H9 (cell line): ENCODE results near the gene THEM4. TPM values are rescaled to one million over a fixed set of nuclear protein-coding genes. Genes with fewer than 3 reads are reported as not detected.

Source experiments
- DNase-seq: peaks from one replicate; pipeline ENCODE4 v3.0.0-alpha.2; 2017
- H2AFZ ChIP-seq: one replicate; pipeline ENCODE4 v1.6.1; 2013; ENCODE audit warnings: mild to moderate bottlenecking, low read length, control low read depth, moderate library complexity
- H2AK5ac ChIP-seq: 2 replicates; pipeline ENCODE4 v1.6.1; 2013; ENCODE audit warnings: low read length, control low read depth, mixed read lengths; ENCODE audit not compliant: insufficient read length
- H2BK120ac ChIP-seq: one replicate; pipeline ENCODE4 v1.6.1; 2013; ENCODE audit warnings: low read depth, mild to moderate bottlenecking, low read length, control low read depth, inconsistent platforms; ENCODE audit not compliant: poor library complexity, severe bottlenecking
- H2BK12ac ChIP-seq: 2 replicates; pipeline ENCODE4 v1.6.1; 2013; ENCODE audit warnings: low read length, control low read depth, mixed read lengths, low read depth; ENCODE audit not compliant: insufficient read length
- H2BK15ac ChIP-seq: 2 replicates; pipeline ENCODE4 v1.6.1; 2013; ENCODE audit warnings: low read depth, low read length, control low read depth
- H2BK20ac ChIP-seq: one replicate; pipeline ENCODE4 v1.6.1; 2013; ENCODE audit warnings: low read depth, mild to moderate bottlenecking, low read length, control low read depth, inconsistent platforms; ENCODE audit not compliant: poor library complexity, severe bottlenecking
- H2BK5ac ChIP-seq: 2 replicates; pipeline ENCODE4 v1.6.1; 2013; ENCODE audit warnings: low read length, control low read depth, mixed read lengths; ENCODE audit not compliant: insufficient read length
- H3K14ac ChIP-seq: 2 replicates; pipeline ENCODE4 v1.6.1; 2013; ENCODE audit warnings: low read length, control low read depth; ENCODE audit not compliant: insufficient read depth
- H3K18ac ChIP-seq: 2 replicates; pipeline ENCODE4 v1.6.1; 2013; ENCODE audit warnings: low read depth, mild to moderate bottlenecking, mixed read lengths, low read length, control low read depth; ENCODE audit not compliant: insufficient read length
- H3K23ac ChIP-seq: 2 replicates; pipeline ENCODE4 v1.6.1; 2013; ENCODE audit warnings: low read length, control low read depth, mixed read lengths, low read depth; ENCODE audit not compliant: insufficient read length
- H3K23me2 ChIP-seq: 2 replicates; pipeline ENCODE4 v1.6.1; 2013; ENCODE audit warnings: low read depth, mild to moderate bottlenecking, mixed read lengths, low read length, control low read depth; ENCODE audit not compliant: insufficient read length, poor library complexity, severe bottlenecking
- H3K27ac ChIP-seq: 2 replicates; pipeline ENCODE4 v1.5.1; 2013; ENCODE audit warnings: low read length, control low read depth, mixed read lengths, low read depth; ENCODE audit not compliant: insufficient read length
- H3K27me3 ChIP-seq: 2 replicates; pipeline ENCODE4 v1.6.1; 2013; ENCODE audit warnings: low read length, control low read depth, inconsistent platforms; ENCODE audit not compliant: insufficient read depth
- H3K4ac ChIP-seq: 2 replicates; pipeline ENCODE4 v1.6.1; 2013; ENCODE audit warnings: low read depth, mild to moderate bottlenecking, control low read depth, inconsistent platforms, low read length, moderate library complexity
- H3K4me1 ChIP-seq: 2 replicates; pipeline ENCODE4 v1.6.1; 2013; ENCODE audit warnings: low read length, control low read depth, inconsistent platforms; ENCODE audit not compliant: insufficient read depth
- H3K4me2 ChIP-seq: 2 replicates; pipeline ENCODE4 v1.6.1; 2013; ENCODE audit warnings: low read length, control low read depth, mixed read lengths; ENCODE audit not compliant: insufficient read length, insufficient read depth
- H3K56ac ChIP-seq: 2 replicates; pipeline ENCODE4 v1.6.1; 2013; ENCODE audit warnings: low read depth, mild to moderate bottlenecking, mixed read lengths, low read length, control low read depth; ENCODE audit not compliant: insufficient read length
- H3K79me1 ChIP-seq: 2 replicates; pipeline ENCODE4 v1.6.1; 2013; ENCODE audit warnings: low read depth, mild to moderate bottlenecking, moderate library complexity, low read length, control low read depth, inconsistent platforms; ENCODE audit not compliant: insufficient read depth, poor library complexity, severe bottlenecking
- H3K79me2 ChIP-seq: 2 replicates; pipeline ENCODE4 v1.6.1; 2013; ENCODE audit warnings: low read length, control low read depth, inconsistent platforms; ENCODE audit not compliant: insufficient read depth
- H3K9ac ChIP-seq: 2 replicates; pipeline ENCODE4 v1.6.1; 2013; ENCODE audit warnings: low read length, control low read depth, mixed read lengths; ENCODE audit not compliant: insufficient read length; ENCODE audit errors: extremely low read depth
- H3K9me3 ChIP-seq: one replicate; pipeline ENCODE4 v1.6.1; 2013; ENCODE audit warnings: low read depth, low read length, inconsistent platforms; ENCODE audit not compliant: control insufficient read depth
- H3T11ph ChIP-seq: one replicate; pipeline ENCODE4 v1.6.1; 2013; ENCODE audit warnings: mild to moderate bottlenecking, low read length, control low read depth, inconsistent platforms
- H4K20me1 ChIP-seq: one replicate; pipeline ENCODE4 v1.6.1; 2013; ENCODE audit not compliant: control insufficient read depth, insufficient read length, insufficient read depth
- H4K5ac ChIP-seq: 2 replicates; pipeline ENCODE4 v1.6.1; 2013; ENCODE audit warnings: low read depth, mild to moderate bottlenecking, mixed read lengths, low read length, control low read depth; ENCODE audit not compliant: insufficient read length
- H4K8ac ChIP-seq: replicated peaks from 2 replicates; pipeline ENCODE4 v1.6.1; 2013; ENCODE audit warnings: low read length, control low read depth, mixed read lengths, low read depth; ENCODE audit not compliant: insufficient read length
- H4K91ac ChIP-seq: 2 replicates; pipeline ENCODE4 v1.6.1; 2013; ENCODE audit warnings: low read depth, mild to moderate bottlenecking, moderate library complexity, mixed read lengths, low read length, control low read depth; ENCODE audit not compliant: insufficient read length
- H3K27ac Mint-ChIP-seq, 3 experiments: 2 replicates in 2 of 3; 3 replicates in 1 of 3; pipeline ENCODE4 v1.8.0; 2020 to 2021; ENCODE audit warnings: mixed read lengths in 3 of 3, mild to moderate bottlenecking in 1 of 3, moderate library complexity in 1 of 3
- H3K27me3 Mint-ChIP-seq: 2 replicates; pipeline ENCODE4 v1.8.0; 2021; ENCODE audit warnings: low read depth, mild to moderate bottlenecking, moderate library complexity, mixed read lengths
- H3K36me3 Mint-ChIP-seq, 3 experiments: 2 replicates in 2 of 3; 3 replicates in 1 of 3; pipeline ENCODE4 v1.8.0; 2020 to 2021; ENCODE audit warnings: low read depth in 3 of 3, mixed read lengths in 3 of 3; ENCODE audit not compliant: insufficient read depth in 1 of 3
- H3K4me1 Mint-ChIP-seq, 2 experiments: 2 replicates each; pipeline ENCODE4 v1.8.0; 2020; ENCODE audit warnings: mixed read lengths in 2 of 2
- H3K4me3 Mint-ChIP-seq, 2 experiments: 2 replicates in 1 of 2; 3 replicates in 1 of 2; pipeline ENCODE4 v1.8.0; 2020 to 2021; ENCODE audit warnings: mild to moderate bottlenecking in 2 of 2, mixed read lengths in 2 of 2, moderate library complexity in 1 of 2
- H3K9me3 Mint-ChIP-seq, 2 experiments: 2 replicates in 1 of 2; 3 replicates in 1 of 2; pipeline ENCODE4 v1.8.0; 2020; ENCODE audit warnings: mild to moderate bottlenecking in 2 of 2, mixed read lengths in 2 of 2, moderate library complexity in 1 of 2
- WGBS: extraction: QIAGEN DNeasy Blood & Tissue Kit; methylation state at CpG from one replicate; pipeline ENCODE4 v1.1.7; 2013; ENCODE audit warnings: missing lambda C conversion rate, low lambda C conversion rate, mixed read lengths; ENCODE audit not compliant: insufficient read length; ENCODE audit errors: extremely low coverage; 5-methylcytosine and 5-hydroxymethylcytosine counted together
- total RNA-seq: library from RNA; stranded (reverse); gene quantifications from 2 replicates; pipeline ENCODE4 v1.2.1, GENCODE V29; 2021
- TF ChIP-seq, protein P1 (sequence below): fragments of 200-600 bp; sonication (generic); conservative IDR thresholded peaks from 3 replicates; pipeline ENCODE4 v1.8.0; 2021; ENCODE audit warnings: antibody characterized with exemption, mild to moderate bottlenecking

The THEM4 gene
- total RNA-seq, 1 experiment from 2014 or later: 10.5 TPM

DNA sequence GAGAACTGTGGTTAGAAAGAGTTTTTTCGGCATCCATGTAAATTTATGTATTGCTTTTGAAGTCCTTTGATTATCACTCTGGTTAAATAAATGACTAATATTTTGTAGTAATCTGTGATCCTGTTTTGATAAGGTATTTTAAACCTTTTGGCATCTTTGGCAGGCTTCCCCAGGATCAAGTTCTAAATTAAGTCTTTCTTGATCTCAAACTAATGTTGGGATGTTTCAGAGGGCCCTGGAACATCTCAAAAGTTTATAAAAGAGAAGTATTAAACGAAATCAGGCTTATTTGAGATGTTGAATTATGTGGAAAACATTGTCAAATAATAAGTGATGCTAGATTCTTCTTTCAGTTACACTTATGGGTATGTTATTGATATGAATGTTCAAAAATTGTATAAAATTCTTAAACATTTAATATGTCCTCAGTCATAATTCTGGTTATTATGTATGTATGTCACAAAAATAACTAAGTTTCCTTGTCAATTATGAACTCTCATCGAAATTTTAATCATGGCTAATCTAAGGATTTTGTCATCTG lies 47.7 kb upstream of the THEM4 start:
- Histone ChIP-seq H3K23me2 (no peaks in the 10 kb centered on the region), H2BK12ac (no peak overlapping the region), H2BK20ac (no peak overlapping the region), H4K91ac (no peak overlapping the region), H3K56ac (no peak overlapping the region), H3K14ac (no peak overlapping the region), H3K9me3 (no peaks in the 10 kb centered on the region), H2BK5ac (no peak overlapping the region), H2AFZ (no peak overlapping the region), H3T11ph (no peak overlapping the region), H3K4me2 (no peak overlapping the region), H2BK15ac (no peak overlapping the region), H3K27me3 (no peaks in the 10 kb centered on the region; the same call in 1 of the 2 replicates), H3K23ac (no peak overlapping the region), H2AK5ac (no peak overlapping the region), H2BK120ac (no peak overlapping the region), H3K4me1 (no peaks in the 10 kb centered on the region), H3K27ac (no peak overlapping the region), H4K8ac (no peak overlapping the region), H3K9ac (no peak overlapping the region), H3K79me1 (no peaks in the 10 kb centered on the region), H4K5ac (no peak overlapping the region), H3K79me2 (no peaks in the 10 kb centered on the region), H3K18ac (no peak overlapping the region), H3K4ac (no peak overlapping the region), H4K20me1 (no peaks in the 10 kb centered on the region)
- no peak overlapping the region for H3K4me3 Mint-ChIP-seq
- H3K4me1 Mint-ChIP-seq: no peaks in the 10 kb centered on the region
- TF ChIP-seq, protein P1, sequence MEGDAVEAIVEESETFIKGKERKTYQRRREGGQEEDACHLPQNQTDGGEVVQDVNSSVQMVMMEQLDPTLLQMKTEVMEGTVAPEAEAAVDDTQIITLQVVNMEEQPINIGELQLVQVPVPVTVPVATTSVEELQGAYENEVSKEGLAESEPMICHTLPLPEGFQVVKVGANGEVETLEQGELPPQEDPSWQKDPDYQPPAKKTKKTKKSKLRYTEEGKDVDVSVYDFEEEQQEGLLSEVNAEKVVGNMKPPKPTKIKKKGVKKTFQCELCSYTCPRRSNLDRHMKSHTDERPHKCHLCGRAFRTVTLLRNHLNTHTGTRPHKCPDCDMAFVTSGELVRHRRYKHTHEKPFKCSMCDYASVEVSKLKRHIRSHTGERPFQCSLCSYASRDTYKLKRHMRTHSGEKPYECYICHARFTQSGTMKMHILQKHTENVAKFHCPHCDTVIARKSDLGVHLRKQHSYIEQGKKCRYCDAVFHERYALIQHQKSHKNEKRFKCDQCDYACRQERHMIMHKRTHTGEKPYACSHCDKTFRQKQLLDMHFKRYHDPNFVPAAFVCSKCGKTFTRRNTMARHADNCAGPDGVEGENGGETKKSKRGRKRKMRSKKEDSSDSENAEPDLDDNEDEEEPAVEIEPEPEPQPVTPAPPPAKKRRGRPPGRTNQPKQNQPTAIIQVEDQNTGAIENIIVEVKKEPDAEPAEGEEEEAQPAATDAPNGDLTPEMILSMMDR: no peak
- WGBS: no CpG with 5 or more reads among the region's 3 CpGs
- H3K27ac Mint-ChIP-seq: no peak overlapping the region
- DNase-seq: no peak
- peaks cover under 1% of the 10 kb centered on the region; the same call in 1 of the 2 replicates for H3K27me3 Mint-ChIP-seq
- H3K36me3 Mint-ChIP-seq: no peaks in the 10 kb centered on the region
- H3K9me3 Mint-ChIP-seq: no peaks in the 10 kb centered on the region
